HG03095 (cell line): Measurements from ENCODE around the gene NTM.
A peak's percentile ranks its signal among the peaks of the same experiment; 100 is the strongest.

Source experiments
- ATAC-seq: cut with Tn5 transposase; IDR thresholded peaks from one replicate; pipeline ENCODE4 v1.9.1; 2021; ENCODE audit warnings: moderate library complexity; ENCODE audit not compliant: unreplicated experiment

Gene NTM

DNA sequence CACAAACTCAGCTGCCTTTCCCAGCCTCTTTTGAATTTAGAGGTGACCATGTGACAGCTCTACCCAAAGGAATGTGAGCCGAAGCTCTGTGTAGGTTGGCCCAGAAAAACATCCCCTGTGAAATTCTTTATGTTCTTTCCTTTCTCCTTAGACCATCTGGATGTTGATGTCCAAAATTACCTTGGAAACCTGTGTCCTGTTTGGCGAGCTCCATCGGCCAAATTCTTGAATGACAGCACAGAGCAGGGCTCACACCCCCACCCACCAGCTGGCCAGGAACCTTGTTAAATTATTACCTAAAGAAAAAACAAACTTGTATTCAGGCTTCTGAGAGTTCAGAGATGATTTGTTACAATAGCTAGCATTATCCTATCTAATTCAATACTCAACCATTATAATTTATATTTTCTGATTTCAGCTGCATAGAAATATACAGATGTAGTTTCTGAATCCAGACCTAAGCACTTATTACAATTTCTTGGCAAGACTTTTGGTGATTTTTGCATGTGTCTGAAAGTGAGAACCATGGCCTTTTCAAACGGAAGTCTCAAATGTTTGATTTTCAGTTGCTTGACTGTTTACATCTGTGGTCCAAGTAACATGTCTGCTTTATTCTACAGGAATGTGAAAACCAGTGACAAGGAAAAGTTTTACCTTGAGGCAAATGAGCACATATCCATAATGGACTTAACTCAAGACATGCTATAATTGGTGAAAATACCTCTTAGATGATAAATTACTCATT is 554.2 kb downstream of the NTM start:
- no peak for ATAC-seq

DNA sequence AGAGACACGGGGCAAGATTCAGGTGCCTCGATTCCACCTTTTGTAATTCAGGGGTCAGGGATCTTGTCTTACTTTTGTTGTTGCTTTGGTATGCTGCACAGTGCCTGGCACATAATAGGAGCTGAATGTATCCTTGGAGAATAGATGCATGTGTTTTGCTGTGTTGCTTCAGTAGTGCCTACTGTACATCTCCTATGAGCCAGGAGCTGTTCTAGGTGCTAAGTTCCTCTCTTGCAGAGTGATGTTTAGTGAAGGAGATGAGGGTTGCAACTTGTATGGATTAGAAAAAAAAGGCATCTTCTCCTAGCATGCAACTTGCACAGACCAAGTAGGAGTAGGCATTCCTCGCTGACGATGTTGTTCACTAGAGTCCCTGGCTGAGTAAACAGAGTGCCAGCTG is 555.4 kb downstream of the NTM start:
- ATAC-seq, result no peak

DNA sequence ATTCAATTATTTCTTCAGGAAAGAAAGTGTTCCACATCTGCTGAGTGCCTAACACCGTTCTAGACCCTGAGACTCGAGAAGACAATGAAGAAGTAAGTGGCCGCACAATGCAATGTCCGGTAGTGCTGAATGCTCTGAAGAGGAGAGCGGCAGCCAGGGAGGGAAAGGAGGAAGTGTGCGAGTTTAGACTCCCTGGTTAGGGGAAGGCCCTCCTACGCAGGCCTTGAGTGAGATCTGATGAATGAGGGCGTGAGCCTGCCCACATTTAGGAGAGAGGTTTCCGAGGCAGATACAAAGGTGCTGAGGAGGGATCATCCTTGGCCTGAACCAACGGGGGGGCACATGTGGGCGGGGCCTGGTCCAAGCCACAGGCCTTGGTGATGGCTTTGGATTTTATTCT is 558.6 kb downstream of the NTM start:
- peak; percentile 73 for ATAC-seq

DNA sequence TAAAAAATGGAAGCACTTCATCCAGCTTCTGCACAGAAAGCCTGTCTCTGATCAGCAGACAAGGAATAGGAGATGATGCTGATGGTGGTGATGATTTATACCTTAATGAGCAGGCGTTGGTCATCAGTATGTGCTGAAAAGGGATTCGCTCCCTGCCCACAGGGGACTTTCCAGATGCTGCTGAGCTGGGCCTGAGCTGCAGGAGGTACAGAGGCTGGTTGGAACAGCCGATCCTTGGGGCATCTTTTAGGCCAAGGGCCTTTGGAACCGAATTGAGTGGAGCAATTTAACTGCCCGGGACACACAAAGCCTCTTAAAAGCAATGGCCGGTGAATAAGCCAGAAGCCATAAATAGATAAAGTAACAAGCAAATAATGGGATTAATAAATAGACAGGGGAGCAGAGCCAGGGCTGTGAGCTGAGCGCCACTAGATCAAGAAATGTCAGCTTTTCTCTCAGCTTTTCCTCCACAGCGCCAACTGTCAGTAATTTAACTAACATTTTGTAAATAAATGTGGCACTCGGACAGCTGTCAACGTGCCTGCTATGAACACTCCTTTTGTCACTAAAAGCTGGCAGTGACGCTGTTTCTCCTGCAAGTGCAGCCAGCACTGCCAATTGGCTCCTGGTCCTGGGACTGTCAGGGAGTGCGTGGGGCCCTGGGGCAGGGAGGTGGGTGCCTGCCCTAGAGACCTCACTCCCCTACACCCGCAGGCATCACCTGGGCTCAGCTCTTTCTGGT is 562.3 kb downstream of the NTM start:
- no peak for ATAC-seq

DNA sequence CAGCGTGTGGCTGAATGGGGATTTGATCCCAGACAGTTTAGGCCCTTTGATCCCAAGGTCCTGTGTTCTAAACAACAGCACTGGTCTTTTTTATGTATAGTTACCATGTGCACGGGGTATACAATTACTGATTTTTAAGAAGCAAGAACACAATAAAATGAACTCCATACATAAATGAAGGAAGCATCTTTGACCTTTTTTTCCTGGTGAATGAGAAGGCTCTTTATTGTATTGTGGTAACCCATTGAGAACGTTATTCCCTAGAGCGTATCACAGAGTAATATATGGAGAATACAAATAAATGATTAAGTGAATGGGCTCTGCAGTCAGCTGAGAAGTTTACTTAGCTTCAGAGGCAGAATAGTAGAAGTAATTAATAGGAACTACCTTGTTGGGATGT is 563.6 kb downstream of the NTM start:
- no peak for ATAC-seq

DNA sequence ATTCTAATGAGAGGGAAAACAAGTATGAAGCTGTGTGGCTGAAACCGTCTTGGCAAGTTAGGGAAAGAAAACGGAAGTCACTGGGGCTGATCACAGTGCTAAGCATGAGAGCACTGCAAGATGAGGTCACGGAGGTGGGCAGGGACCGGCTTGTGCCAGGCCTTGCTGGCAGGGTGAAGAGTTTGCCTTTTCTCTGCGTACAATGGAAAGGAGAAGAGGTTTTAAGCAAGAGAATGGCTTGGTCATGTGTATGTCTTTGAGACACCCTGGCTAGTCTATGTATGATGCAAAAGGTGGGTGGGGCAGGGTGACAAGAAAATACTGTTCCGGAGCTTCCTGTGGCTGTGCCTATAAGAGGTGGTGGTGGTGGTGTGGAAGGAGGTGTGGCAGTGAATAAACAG is 567.9 kb downstream of the NTM start:
- ATAC-seq, result no peak

DNA sequence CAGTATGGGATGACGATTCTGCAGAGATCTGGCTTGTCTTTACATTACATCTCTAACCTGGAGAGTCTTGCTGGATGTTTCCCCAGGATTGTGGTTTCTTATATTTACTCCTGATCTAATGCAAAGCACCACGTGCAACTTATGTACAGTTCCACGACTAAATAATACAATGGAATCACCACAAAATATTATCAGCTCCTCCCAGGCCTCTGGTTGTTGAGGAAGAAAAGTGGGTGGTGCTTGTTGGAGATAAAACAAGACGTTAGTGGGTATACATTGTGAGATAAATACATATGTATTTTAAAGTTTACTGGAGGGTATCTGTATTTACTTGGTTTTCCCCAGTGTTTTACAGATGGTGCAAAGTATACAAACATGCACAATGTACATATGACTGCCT is 569.7 kb downstream of the NTM start:
- ATAC-seq, result no peak

DNA sequence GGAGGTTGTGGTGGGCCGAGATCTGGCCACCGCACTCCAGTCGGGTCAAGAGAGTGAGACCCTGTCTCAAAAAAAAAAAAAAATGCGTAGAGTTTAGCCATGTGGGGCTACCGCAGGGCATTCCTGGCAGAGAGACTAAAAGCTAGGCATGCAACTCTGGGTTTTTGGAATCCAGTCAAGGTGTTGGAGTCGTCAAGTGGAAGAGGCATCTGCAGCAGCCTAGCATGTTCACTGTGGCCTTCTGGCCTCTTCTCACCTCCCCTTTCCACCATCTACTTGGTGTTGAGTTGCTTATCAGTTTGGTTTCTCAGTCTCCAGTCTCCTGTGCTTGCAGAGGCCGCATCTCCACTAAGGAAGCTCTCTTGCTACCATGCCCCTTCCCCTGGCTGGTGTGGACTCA is 572.5 kb downstream of the NTM start:
- ATAC-seq, result no peak

DNA sequence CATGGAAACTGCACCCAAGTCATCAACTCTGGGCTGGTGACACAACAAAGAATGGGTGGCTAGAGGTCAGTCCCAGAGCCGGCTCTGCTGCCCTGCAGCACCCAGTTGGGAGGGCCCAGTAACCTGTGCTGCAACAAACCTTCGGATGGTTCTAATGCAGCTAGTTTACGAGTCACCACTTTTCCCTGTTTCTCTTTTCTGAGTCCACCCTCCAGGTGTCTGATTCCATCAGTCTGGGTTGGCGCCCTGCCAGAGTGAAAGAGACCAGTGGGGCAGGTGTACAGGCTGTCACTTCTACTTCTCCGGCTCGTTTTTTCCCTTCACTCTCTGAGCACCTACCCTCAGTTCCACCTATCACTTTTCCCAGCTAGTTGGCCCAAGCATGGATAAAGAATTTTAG is 572.9 kb downstream of the NTM start:
- ATAC-seq, result no peak

DNA sequence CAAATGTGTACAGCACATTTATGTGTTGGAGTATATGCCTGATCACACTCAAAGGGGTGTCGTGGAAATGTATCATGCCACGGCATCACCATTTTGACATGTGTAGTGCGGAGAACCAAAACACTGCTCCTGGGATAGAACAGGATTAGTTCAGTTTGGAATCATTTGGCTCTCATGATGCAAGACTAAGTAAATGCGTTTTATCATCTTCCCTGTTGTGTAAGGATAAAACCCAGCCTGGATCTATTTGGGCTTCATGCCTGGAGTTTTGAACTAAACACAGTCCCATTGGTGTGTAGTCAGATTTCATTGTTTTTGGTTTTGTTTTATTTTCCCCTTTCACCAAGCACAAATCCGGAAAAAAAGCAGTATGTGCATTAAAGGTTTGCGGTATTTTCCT is 574.3 kb downstream of the NTM start:
- ATAC-seq, result no peak

DNA sequence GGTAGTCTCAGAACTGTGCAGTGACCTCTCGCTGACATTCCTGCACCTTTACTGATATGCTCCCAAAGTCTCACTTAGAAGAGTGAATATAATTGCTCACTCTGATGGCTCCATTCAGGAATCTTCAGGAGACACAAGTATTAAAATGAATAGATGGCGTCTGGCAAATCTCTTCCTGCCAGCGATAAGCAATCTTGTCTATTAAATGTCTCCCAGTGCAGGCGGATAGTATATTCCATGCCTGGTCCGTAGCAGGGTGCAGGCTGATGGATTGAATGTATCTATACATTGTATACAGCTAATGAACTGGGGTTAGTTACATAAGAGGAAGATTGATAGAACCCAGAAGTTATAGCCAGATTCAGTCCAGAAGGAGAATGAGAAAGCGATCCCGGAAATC is 575.3 kb downstream of the NTM start:
- no peak for ATAC-seq

DNA sequence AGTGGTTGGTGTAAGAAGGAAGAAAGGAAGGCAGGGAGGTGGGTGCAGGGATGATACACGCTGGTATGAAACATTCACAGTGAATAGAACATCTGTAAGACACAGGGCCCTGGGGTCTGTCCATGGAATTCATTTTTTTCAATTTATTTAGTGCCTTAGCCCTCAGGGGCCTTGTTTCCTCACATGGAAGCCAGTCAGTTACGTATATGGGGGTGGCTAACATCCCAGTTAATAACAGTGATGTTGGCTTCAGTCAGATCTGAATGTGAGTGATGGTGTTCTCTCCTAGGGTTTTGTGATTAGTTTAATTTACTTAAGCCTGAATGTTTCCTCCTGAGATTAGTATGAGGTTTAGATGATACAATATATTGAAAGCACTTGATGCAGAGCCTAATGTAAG is 577.1 kb downstream of the NTM start:
- no peak for ATAC-seq

DNA sequence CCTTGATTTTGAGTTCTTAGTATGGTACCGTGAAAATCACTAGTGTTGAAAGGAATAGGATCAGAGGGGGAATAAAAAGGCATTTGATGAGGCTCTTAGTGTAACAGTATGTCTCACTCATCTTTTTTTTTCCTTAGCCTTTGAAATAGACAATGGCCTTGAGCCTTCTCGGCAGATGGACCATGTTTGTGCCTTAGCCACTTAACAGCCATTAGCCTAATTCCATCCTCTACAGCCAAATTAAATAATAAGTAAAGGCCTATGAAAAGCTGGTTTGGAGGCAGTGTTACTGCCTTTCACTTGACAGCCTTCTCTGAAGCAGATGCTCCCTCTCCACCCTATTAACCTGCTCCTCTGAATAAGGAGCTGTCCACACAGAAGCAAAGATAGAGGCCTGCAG is 580.7 kb downstream of the NTM start:
- no peak for ATAC-seq

DNA sequence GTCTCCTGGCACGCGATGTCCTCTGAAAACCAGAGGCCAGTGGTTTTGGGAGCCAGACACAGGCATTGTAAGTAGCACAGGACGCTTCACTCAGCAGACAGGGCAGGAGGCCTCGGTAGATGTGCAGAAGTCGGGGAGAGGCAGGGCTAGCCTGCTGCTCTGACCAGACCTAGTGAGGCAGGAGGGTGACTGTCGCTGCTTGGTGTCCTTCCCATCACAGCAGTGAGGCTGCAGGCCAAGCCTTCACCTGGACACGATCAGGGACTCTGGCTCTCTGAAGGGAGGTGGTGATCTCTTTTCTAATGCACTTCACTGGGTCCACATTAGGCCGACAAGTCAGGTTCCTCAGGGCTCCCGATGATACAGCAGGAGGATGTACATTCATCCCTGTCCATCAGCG is 583.7 kb downstream of the NTM start:
- no peak for ATAC-seq

DNA sequence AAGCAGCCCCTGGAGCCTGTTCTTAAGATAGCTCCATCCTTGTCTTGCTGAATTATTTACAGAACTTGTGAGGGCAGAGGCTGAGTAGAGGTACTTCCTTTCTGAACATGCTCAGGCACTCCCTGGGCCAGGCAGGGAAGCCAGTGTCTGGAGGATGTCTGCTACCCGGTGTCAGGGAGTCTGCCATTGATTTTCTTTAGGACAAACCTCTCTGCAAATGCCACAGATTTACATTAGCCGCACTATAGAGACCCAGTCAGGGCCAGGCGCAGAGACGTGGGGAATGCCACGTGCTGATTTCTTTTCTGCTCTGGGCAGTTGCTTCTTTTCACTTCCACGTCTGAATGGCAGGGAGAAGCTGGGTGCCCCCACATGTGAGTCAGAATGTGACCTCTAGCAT is 585.5 kb downstream of the NTM start:
- no peak for ATAC-seq

DNA sequence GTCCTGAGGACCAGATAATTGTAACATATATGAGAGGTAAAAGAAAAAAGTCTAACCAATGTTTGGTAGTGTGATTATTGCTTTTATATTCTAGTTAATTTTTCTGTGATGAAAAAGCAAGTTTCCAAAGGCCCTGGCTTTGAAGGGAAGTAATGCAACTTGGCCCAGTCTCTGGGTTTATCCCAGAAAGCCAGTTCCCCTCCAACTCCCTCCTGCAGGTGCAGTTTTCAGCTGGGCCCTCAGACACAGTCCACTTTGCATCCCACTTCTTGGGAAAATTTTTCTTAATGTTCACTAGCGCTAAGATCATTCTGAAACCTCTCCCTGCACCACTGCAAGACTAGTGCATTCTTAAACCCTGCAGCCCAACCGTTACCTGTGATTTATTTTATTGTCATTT is 586.8 kb downstream of the NTM start:
- no peak for ATAC-seq

DNA sequence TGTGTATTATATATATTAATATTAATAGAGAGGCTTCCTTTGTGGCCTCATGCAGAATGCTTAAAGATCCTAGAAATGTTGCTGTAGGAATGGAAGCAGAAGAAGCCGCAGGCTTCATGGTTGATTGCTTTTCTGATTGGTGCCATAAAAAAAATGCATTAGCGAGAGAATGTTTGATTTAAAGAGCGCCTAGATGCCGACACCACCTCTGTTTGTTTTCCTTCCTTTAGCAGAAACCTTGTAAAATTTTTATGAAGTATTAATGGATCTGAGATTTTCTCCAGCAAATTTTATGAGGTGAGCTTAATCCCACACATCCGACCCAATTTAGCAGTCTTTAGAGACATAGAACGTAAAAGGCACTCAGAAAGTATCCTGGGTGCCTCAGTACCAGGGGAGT is 587.5 kb downstream of the NTM start:
- no peak for ATAC-seq

DNA sequence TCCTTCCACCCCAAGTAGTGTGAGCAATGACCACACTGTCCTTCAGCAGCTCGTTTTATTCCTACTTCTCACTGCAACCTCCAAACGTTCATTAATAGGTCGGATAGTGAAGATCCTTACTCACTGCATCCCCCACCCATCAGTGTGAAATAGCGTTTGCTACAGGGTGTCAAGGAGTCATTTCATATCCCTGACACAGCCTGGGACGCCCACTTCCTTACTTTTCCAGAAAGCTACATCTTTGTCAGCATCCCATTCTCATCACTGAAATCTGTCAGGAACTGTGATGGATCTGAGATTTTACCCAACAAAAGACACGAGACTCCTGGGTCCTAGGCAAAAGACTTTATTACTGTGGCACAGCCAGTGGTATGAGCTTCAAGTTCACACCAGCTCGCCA is 592.4 kb downstream of the NTM start:
- no peak for ATAC-seq

DNA sequence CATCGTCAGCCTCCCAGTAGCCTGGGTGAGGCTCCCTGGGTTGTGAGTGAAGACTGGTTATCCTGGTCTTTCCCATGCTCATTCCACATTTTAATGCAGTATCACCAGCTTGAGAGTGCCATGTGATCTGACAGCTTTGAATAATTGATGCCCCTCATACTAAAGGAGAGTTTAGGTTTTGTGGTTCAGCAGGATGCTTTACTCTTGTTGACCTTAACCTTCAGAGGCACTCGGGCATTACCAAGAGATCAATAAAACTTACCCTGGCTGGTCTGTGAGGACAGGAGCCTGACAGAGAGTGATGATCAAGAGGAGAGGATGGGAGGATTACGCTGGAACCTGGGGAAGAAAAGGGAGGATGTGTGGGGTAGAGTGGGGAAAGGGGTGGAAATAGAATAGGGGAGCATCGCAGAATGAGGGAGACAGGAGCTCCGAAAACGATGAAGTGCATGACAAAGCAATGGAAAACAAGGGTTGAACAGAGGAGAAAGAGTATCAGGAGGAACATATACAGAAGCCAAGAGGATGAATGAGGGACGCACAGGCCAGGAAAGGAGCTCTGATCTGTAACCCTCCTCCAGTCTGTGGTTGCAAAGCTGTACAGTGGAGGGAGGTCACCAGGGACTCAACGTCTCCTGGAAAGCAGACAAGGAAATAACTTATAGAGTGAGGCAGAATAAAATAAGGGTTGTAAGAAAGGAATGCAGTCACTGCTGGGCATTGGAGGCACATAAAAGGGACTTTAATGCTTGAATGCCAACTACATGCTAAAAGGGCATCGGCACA is 594.5 kb downstream of the NTM start:
- ATAC-seq, result no peak

DNA sequence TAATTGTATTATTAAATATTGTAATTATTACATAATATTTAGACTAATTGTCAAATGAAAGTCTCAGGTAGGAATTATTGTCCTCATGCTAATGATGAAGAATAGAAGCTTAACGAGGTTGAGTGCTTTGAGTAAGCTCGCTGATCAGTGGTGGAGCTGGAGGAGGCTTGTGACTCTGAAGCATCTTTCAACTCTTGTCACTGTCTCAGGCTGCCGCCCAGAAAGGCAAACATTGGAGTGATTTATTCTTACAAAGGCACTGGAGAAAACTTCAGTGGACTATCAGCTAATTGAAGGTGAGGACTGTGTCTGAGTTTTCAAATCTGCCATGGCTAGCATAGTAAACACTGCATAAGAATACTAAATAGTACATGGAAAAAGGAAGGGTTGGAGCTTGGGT is 595.1 kb downstream of the NTM start:
- no peak for ATAC-seq

DNA sequence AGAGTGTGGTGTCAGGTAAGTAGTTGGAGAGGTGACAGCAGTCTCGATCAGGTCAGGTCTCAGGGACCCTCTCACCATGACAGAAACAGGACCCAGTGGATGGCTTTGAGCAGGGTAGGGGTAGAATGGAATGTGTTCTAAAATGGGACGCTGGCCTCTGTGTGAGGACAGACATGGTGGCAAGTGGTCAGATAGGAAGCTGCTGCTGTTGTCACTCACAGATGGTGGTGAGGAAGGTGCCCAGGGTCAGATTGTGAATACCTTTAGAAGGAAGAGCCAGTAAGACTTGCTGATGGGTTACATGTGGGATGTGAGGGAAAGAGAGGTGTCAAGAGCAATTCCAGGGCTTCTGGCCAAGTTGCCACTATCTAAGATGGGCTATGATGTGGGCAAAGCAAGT is 596.3 kb downstream of the NTM start:
- ATAC-seq, result no peak

DNA sequence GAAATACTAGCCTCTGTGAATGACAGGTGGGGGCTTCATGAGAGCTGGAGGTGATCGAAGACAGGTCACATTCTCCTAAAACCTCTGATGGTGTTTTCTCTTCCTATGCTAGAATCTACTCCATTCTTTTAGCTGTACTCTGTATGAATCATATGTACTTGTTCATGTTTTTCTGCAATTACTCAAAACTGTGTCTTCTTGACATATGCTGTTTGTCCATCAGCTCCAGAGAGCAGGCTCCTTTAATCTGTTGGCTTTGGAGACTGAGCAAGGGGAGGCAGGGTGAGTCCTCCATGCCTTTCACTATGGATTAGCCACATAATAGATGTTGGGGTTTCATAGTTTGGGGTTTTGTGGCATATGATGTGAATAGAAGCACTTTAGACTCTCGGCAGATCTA is 598.8 kb downstream of the NTM start:
- no peak for ATAC-seq
